H4 (cell line): Measurements from ENCODE around the gene OTUD1. TPM values are rescaled to one million over a fixed set of nuclear protein-coding genes. Genes with fewer than 3 reads are reported as not detected.
A peak's percentile ranks its signal among the peaks of the same experiment; 100 is the strongest.
"Not testable (repeated sequence)": the region's sequence is repeated elsewhere in the genome, so short reads cannot be mapped to it uniquely, and the experiment has no call there.

Experiments used
- DNase-seq: peaks from one replicate; pipeline ENCODE4 v3.0.0-alpha.2; 2015; ENCODE audit warnings: low spot score
- total RNA-seq: library from RNA; depleted of rRNA; stranded (reverse); fragments of >200 nt; shearing (Covaris generic); gene quantifications from 2 replicates; pipeline ENCODE4 v1.2.3, GENCODE V29; 2014; rRNA removed

Gene OTUD1, protein sequence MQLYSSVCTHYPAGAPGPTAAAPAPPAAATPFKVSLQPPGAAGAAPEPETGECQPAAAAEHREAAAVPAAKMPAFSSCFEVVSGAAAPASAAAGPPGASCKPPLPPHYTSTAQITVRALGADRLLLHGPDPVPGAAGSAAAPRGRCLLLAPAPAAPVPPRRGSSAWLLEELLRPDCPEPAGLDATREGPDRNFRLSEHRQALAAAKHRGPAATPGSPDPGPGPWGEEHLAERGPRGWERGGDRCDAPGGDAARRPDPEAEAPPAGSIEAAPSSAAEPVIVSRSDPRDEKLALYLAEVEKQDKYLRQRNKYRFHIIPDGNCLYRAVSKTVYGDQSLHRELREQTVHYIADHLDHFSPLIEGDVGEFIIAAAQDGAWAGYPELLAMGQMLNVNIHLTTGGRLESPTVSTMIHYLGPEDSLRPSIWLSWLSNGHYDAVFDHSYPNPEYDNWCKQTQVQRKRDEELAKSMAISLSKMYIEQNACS
- 0.49 and 1.3 TPM in 2 replicates for total RNA-seq

DNA sequence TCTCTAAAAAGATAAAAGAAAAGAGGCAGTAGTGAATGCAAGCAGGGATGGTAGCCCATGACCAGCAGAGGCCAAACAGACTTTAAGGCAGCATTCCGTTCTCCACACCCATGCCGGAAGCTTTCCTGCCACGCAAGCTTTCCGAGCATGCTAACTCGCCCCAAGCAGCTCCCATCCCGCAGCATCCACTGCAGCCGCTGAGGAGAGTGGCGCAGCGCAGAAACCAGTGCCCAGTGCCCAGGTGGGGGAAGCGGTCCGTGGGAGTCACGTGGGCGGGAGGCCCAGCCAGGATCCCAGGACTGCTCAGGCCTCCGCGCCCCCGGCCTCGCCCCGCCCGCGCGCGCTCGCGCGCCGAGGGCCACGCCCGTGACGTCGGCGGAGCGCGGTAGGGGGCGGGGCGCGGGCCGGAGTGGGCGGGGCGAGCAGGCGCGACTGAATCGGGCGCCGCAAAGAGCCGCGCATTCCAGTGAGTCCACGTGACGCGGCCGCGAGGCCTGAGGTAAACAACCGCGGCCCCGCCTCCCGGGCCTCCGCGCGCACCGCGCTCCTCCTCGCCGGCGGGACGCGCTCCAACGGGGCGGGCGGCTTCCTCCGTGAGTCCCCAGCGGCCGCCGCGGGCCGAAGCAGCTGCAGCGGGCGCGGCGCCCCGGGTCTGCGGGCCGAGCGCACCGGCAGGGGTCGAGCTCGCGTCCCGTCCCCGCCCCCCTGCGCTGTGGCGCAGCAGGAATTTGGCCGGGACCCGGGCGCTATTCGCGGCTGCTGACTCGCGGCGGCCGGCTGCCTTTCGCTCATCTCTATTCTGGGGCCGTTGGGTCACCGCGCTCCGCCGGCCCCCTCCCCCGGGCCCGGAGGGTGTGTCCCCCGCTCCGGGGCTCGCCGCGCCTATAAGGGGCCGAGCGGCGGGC lies at the start of gene OTUD1:
Gene OTUD1, plus strand, starts transcription at position 529 of the 905 bp plus-strand sequence. CDS start 383 bp downstream, outside the sequence.
- peak; percentile 76 for DNase-seq

DNA sequence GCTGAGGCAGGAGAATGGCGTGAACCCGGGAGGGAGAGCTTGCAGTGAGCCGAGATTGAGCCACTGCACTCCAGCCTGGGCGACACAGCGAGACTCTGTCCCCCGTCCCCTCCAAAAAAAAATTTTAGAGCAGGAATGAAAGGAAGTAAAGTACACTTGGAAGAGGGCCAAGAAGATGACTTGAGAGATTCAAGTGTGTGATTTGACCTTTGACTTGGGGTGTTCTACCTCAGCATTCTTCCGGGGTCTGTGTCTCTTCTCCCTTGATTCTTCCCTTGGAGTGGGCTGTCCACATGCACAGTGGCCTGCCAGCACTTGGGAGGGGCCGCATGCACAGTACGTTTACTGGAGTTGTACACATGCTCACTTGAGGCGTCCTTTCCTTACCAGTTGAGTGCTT lies 48.5 kb upstream of the OTUD1 start:
- not testable (repeated sequence) for DNase-seq

DNA sequence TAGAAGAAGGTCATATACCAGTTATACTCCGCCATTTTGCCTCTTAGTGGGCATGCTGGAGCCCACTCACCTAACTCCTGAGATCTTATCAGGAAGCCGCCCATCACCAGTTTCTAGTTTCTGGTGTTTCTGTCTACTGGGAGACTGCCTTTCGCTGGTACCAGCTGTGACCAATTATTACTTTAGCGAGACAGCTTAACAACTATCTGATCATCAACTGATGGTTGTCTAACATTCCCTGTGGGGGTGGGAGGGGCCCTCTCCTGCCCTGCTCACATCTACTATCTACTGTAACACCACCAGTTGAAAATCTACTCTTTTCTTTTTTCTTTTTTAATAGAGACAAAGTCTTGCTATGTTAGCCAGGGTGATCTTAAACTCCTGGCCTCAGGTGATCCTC lies 48.1 kb upstream of the OTUD1 start:
- DNase-seq, result no peak

DNA sequence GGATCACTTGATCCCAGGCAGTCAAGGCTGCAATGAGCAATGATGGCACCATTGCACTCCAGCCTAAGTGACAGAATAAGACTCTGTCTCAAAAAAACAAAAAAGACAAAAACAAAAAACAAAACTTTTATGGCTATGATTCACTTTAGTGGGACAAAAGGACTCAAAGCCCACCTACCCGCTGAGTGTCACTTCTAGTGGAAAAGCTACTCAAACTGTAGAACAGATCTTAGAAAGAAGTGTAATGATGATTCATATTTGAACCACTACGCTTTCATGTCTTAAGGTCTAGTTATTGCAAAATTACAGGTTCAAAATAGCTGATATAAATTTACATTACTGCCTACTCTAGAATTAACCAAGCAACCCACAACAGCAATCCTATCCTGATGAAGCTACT lies 47.1 kb upstream of the OTUD1 start:
- no peak for DNase-seq

DNA sequence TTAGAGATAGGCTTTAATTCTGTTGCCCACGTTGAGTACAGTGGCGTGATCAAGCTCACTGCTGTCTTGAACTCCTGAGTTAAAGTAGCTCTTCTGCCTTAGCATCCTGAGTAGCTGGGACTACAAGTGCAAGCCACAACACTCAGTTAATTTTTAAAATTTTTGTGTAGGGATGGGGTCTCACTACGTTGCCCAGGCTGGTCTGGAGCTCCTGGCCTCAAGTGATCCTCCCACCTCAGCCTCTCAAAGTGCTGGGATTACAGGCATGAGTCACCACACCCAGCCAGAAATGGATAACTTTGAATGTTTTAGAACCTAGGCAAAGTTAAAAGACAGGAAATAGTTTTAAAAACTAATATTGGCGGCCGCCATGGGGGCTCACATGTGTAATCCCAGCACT lies 43.9 kb upstream of the OTUD1 start:
- no peak for DNase-seq

DNA sequence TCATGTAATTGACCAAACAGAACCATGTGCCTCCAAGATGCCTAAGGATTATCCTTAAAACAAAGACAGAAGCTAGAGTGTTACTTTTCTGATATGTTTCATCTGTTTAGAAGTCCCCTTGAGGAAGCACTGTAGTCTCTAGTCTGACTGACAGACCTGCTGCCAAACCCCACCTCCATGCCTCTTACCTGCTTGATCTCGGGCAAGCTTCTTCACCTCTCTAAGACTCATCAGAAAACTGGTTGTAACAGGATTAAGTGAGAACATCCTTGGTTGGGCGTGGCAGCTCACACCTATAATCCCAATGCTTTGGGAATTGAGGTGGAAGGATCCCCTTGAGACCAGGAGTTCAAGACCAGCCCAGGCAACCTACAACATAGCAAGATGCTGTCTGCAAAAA lies 42.2 kb upstream of the OTUD1 start:
- DNase-seq, result no peak

DNA sequence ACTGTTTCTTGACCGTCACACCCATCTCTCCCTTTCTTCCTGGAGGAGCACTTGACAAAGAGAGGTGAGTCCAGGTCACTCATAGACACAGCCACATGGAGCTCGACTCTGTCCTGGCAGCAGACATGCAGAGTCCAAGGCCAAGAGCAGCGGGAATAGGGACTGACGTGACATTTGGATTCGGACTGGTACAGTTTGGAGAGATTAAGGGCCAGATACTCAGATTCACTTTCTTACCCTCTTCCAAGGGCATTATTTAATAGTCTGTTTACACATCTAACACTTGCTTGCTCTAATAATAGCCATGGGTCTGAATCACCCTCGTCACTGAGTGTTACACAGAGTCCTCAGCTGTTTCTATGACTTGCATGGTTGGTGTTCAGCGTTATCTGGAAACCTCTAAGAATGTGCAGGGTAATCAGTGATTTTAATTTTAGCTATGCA lies 39.2 kb upstream of the OTUD1 start:
- DNase-seq, result peak; percentile 23

DNA sequence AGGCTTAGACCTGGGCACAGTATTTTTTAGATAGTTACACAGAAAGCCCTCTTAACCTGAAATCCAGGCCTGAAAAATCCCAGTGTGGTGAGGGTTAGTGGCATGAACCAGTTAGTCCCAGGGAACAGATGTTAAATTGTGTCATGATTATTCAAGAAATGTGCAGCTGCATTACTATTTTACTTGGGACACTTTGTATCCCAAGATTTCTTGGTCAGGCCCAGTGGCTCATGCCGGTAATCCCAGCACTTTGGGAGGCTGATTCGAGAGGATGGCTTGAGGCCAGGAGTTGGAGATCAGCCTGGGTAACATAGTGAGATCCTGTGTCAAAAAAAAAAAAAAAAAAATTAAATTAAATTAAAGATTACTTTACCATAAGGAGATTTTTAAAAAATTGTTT lies 36.0 kb upstream of the OTUD1 start:
- no peak for DNase-seq

DNA sequence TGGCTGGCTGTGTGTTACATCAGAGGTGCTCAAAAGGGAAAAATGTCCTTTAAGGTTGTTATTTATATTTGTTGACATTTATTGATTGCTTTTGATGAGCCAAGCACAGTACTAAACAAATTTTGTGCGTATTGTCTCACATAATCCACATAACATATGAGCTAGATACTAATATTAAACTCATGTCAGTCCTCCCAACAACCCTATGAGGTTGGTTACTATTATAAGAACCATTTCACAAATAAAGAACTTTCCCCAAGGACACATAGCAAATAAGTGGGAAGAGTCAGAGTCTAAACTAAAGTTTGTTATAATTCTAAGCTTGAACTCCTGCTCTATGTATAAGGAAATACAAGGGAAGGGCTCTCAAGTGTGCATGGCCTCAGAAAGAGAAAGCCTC lies 35.6 kb upstream of the OTUD1 start:
- DNase-seq, result no peak

DNA sequence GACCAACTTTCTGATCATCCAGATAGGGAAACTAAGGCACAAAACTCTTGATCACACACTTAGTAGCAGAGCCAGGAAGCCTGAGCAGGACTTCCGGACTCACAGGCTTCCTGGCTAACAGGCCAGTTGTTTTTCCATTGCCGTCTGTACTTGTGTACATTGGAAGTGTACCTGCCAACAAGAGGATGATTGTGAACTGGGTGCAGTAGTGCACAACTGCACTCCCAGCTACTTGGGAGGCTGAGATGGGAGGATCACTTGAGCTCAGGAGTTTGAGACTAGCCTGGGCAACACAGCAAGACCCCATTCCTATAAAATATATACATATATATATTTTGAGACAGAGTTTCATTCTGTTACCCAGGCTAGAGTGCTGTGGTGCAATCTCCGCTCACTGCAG lies 35.2 kb upstream of the OTUD1 start:
- no peak for DNase-seq

DNA sequence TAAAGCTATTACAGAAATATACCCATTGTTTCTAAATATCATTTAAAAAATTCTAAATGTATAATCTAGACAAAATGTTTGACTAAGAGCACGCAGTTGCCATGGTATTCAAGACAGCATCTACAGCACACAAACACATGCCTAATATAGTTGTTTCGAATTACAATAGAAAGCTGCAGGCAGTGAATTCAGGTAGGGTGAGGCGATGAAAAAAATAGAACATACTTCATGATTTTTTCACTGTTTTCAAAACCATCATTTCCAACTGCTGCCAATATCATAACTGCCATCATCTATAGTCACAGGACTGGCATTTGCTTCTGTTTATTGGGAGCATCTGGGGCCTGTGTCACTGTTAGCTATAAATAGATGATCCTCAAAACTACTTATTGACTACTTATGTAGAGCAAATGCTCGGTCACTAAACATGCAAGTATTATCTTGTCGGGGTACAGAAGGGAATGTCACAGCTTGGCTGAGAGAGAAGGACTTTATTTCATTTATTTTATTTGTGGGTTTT lies 34.4 kb upstream of the OTUD1 start:
- no peak for DNase-seq

DNA sequence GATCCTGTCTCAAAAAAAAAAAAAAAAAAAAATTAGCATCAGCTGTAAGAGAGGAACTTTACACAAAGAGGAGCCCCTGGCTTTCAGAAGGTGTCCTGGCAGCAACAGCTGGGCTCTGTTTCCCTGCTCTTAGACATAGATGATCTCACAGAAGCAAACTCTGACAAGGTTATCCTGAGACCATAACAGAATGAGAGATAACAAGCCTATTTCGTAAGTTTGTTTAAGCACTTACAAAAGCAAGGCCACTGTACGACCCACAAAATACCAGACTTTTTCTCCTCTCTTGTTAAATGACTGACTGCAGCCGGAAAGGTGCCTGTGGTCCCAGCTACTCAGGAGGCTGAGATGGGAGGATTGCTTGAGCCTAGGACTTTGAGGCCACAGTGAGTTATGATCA lies 33.3 kb upstream of the OTUD1 start:
- DNase-seq, result peak; percentile 16

DNA sequence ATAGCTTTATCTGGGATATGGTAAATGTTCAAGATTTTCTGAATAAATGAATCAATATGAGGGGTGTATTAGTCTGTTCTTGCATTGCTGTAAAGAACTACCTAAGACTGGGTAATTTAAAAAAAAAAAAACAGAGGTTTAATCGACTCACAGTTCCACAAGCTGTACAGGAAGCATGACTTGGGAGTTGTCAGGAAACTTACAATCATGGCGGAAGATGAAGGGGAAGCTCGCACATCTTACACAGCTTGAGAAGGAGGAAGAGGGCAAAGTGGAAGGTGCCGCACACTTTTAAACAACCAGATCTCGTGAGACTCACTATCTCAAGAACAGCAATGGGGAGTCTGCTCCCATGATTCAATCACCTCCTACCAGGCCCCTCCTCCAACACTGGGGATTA lies 32.5 kb upstream of the OTUD1 start:
- no peak for DNase-seq

DNA sequence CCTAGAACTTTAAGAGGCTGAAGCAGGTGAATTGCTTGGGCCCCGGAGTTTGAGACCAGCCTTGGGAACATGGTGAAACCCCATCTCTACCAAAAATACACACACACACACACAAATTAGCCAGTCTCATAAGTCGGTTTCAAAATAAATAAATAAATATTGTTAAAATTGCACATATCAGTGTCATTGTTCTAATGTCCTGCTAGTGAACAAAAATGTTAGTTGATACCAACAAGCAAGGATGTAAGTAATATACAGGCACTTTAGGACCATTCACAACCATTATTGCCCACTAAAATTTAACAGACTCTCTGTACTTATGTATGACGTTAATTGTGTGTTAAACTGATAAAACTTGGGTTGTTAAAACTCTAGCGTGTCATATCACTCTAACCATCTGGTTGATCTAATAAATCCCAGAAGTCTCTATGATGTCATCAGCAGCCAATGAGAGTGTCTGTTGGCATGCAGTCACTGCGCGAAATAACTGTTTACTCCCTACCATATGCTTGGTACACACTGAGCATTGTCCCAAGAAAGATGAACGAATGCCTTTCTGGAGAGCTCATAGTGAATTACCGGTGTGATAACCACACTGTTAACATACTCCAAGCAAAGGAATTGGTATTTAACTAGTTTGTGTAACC lies 30.4 kb upstream of the OTUD1 start:
- peak; percentile 54 for DNase-seq

DNA sequence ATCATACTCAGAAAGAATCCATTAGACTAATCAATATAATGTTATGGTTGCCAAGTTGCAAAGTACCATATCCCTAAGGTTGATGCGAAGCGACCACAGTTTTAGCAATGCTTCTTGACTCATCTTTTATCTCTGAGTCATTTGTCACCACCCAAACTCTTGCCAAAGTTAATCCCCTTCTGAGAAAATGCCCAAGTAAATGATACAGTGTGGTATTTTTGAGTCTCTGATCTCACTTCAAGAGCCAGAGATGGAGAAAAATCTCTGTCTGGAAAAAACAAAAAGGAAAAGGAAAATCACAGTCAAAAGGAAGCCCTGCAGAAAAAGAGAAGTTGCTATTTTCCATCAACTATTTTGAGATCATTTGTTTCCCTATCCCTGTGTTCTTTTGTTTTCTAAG lies 26.7 kb upstream of the OTUD1 start:
- peak; percentile 6 for DNase-seq

DNA sequence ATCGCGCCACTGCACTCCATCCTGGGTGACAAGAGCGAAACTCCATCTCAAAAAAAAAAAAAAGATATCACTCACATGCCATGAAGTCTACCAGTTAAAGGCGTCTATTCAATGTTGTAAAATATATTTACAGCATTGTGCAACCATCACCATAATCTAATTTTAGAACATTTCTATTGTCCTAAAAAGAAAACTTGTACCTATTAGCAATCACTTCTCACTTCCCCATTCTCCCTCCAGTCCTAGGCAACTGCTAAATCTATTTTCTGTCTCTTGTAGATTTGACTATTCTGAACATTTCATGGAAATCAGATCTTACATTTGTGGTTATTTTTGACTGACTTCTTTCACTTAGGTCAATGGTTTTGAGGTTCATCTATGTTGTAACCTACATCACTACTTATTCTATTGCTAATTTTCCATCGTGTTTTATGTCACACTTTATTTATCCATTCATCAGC lies 25.2 kb upstream of the OTUD1 start:
- DNase-seq, result no peak

DNA sequence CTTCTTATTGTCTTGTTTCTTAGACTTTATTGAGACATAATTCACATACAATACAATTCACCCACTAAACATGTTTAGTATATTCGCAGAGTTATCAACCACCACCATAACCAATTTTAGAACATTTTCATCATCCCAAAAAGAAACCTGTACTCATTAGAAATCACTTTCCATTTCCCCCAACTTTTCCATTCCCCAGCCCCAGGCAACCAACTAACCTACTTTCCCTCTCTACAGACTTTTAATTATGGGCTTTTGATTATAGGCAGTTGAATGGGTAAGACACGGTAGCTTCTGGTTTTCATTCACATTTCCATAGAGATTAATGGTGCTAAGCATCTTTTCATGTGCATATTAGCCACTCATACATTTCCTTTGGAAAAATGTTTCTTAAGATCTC lies 24.2 kb upstream of the OTUD1 start:
- no peak for DNase-seq

DNA sequence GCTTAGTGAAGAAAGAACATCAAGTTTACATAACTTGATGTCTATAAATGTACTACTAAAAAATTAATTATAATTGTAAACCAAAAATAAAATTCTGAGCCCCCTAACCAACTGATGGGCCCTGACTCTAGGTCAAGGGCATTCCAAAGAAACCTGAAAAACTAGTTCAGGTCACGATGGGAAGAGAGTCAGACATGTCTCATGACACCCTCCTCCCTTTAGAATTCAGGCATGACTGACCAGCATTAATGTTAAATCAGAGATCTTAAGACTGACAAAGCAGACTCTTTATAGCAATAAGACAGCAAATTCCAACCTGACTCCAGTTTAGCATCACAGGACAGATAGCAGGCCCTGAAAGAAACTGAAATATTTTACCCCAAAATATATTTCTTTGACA lies 21.6 kb upstream of the OTUD1 start:
- DNase-seq, result no peak

DNA sequence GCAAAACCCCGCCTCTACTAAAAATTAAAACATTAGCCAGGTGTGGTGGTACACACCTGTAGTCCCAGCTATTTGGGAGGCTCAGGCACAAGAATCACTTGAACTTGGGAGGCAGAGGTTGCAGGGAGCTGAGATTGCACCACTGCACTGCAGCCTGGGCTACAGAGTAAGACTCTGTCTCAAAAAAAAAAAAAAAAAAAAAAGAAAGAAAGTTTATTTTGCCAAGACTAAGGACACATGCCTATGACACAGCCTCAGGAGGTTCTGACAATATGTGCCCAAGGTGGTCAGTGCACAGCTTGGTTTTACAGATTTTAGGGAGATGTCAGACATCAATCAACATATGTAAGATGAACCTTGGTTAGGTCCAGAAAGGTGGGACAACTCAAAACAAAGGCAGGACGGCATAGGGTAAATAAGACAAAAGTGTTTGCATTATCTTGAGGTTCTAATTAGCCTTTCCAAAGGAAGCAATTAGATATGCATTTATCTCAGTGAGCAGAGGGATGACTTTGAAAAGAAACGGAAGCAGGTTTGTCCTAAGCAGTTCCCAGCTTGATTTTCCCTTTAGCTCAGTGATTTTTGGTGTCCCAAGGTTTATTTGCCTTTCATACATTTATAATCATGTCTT lies 20.7 kb upstream of the OTUD1 start:
- DNase-seq, result no peak

DNA sequence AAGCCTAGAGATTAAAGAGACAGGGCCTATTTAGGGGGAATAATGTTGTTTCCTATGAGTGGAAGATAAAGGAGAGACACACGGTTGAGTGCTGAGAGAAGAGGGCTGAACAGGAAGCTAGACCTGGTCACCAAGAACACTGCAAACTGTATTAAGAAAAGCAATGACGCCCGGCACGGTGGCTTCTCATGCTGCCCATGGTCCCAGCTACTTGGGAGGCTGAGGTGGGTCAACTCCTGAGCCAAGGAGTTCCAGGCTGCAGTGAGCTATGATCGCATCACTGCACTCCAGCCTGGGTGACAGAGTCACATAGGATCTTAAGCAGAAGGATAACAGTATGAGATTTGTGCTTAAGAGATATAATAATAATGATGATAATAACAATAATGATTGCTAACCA lies 19.7 kb upstream of the OTUD1 start:
- DNase-seq, result no peak

DNA sequence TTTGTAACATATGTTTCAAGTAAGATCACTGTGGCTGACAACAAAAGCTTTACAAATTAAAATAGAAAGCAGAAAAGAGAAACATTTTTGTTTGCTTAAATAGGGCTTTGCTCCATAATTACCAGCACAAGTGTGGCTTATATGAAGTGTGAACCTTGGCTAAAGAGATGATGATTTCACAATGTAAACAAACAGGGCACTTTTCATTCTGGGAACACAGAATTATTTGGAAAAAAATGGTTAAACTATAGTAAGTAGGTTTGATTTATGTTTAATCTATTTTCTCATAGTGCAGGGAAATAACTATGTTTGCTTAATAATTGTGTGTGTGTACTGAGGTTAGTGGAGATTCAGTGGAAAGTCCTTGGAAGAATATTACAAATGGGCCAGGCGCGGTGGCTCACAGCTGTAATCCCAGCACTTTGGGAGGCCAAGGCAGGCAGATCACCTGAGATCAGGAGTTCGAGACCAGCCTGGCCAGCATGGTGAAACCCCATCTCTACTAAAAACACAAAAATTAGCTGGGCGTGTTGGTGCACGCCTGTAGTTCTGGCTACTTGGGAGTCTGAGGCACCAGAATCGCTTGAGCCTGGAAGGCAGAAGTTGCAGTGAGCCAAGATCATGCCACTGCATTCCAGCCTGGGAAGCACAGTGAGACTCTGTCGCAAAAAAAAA lies 19.1 kb upstream of the OTUD1 start:
- no peak for DNase-seq
